Measurements from ENCODE around the gene ACTA1. TPM values are rescaled to one million over a fixed set of nuclear protein-coding genes. Genes with fewer than 3 reads are reported as not detected.

The ACTA1 gene
- total and polyA plus RNA-seq, 2 experiments from 2014 or later = 8.8 to 13.0 TPM

GRCh38 chr1:229392936-229393335 is 41.0 kb downstream of the ACTA1 start (continued):
- TF ChIP-seq, protein P1, sequence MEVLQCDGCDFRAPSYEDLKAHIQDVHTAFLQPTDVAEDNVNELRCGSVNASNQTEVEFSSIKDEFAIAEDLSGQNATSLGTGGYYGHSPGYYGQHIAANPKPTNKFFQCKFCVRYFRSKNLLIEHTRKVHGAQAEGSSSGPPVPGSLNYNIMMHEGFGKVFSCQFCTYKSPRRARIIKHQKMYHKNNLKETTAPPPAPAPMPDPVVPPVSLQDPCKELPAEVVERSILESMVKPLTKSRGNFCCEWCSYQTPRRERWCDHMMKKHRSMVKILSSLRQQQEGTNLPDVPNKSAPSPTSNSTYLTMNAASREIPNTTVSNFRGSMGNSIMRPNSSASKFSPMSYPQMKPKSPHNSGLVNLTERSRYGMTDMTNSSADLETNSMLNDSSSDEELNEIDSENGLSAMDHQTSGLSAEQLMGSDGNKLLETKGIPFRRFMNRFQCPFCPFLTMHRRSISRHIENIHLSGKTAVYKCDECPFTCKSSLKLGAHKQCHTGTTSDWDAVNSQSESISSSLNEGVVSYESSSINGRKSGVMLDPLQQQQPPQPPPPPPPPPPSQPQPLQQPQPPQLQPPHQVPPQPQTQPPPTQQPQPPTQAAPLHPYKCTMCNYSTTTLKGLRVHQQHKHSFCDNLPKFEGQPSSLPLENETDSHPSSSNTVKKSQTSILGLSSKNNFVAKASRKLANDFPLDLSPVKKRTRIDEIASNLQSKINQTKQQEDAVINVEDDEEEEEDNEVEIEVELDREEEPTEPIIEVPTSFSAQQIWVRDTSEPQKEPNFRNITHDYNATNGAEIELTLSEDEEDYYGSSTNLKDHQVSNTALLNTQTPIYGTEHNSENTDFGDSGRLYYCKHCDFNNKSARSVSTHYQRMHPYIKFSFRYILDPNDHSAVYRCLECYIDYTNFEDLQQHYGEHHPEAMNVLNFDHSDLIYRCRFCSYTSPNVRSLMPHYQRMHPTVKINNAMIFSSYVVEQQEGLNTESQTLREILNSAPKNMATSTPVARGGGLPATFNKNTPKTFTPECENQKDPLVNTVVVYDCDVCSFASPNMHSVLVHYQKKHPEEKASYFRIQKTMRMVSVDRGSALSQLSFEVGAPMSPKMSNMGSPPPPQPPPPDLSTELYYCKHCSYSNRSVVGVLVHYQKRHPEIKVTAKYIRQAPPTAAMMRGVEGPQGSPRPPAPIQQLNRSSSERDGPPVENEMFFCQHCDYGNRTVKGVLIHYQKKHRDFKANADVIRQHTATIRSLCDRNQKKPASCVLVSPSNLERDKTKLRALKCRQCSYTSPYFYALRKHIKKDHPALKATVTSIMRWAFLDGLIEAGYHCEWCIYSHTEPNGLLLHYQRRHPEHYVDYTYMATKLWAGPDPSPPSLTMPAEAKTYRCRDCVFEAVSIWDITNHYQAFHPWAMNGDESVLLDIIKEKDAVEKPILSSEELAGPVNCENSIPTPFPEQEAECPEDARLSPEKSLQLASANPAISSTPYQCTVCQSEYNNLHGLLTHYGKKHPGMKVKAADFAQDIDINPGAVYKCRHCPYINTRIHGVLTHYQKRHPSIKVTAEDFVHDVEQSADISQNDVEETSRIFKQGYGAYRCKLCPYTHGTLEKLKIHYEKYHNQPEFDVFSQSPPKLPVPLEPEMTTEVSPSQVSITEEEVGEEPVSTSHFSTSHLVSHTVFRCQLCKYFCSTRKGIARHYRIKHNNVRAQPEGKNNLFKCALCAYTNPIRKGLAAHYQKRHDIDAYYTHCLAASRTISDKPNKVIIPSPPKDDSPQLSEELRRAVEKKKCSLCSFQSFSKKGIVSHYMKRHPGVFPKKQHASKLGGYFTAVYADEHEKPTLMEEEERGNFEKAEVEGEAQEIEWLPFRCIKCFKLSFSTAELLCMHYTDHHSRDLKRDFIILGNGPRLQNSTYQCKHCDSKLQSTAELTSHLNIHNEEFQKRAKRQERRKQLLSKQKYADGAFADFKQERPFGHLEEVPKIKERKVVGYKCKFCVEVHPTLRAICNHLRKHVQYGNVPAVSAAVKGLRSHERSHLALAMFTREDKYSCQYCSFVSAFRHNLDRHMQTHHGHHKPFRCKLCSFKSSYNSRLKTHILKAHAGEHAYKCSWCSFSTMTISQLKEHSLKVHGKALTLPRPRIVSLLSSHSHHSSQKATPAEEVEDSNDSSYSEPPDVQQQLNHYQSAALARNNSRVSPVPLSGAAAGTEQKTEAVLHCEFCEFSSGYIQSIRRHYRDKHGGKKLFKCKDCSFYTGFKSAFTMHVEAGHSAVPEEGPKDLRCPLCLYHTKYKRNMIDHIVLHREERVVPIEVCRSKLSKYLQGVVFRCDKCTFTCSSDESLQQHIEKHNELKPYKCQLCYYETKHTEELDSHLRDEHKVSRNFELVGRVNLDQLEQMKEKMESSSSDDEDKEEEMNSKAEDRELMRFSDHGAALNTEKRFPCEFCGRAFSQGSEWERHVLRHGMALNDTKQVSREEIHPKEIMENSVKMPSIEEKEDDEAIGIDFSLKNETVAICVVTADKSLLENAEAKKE (CRISPR knock-in tag; IDR thresholded peaks at IDR 0.05) = no peak
- TF ChIP-seq REST (IDR thresholded peaks at IDR 0.05; ENCODE audit: unreplicated experiment) = no peak
- TF ChIP-seq, protein P2, sequence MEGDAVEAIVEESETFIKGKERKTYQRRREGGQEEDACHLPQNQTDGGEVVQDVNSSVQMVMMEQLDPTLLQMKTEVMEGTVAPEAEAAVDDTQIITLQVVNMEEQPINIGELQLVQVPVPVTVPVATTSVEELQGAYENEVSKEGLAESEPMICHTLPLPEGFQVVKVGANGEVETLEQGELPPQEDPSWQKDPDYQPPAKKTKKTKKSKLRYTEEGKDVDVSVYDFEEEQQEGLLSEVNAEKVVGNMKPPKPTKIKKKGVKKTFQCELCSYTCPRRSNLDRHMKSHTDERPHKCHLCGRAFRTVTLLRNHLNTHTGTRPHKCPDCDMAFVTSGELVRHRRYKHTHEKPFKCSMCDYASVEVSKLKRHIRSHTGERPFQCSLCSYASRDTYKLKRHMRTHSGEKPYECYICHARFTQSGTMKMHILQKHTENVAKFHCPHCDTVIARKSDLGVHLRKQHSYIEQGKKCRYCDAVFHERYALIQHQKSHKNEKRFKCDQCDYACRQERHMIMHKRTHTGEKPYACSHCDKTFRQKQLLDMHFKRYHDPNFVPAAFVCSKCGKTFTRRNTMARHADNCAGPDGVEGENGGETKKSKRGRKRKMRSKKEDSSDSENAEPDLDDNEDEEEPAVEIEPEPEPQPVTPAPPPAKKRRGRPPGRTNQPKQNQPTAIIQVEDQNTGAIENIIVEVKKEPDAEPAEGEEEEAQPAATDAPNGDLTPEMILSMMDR (conservative IDR thresholded peaks at IDR 0.05; ENCODE audit: low read depth in 2 of 2) = no peak

GRCh38 chr1:229390130-229390529 is 43.8 kb downstream of the ACTA1 start:
- Mint-ChIP-seq H3K36me3 (ENCODE audit: low read depth) (no peaks in the 10 kb centered on the region), H3K27ac (no peak overlapping the region), H3K4me1 (no peaks in the 10 kb centered on the region), H3K4me3 (no peak overlapping the region), H3K27me3 (ENCODE audit: insufficient read depth, low read depth, poor library complexity) (peaks cover 7% of the 10 kb centered on the region), H3K9me3 (no peaks in the 10 kb centered on the region)
- Histone ChIP-seq H4K20me1 (replicated peaks; ENCODE audit: insufficient read depth) (no peaks in the 10 kb centered on the region), H2AFZ (no peak overlapping the region), H3F3A (replicated peaks; ENCODE audit: low read depth) (no peaks in the 10 kb centered on the region), H3K36me3 (ENCODE audit: insufficient read depth) (no peaks in the 10 kb centered on the region), H3K4me1 (ENCODE audit: insufficient read depth) (no peaks in the 10 kb centered on the region), H3K27me3 (ENCODE audit: insufficient read depth) (no peaks in the 10 kb centered on the region), H3K9me2 (ENCODE audit: insufficient read depth) (no peaks in the 10 kb centered on the region), H3K4me3 (no peak overlapping the region), H3K79me2 (replicated peaks; ENCODE audit: insufficient read depth) (no peaks in the 10 kb centered on the region), H3K27ac (ENCODE audit: low read depth) (no peak overlapping the region), H3K4me2 (no peak overlapping the region)
- DNase-seq (ENCODE audit: low spot score) = no peak
- no peak for ATAC-seq
- TF ChIP-seq NANOG (IDR thresholded peaks at IDR 0.05; ENCODE audit: borderline replicate concordance) = no peak
- TF ChIP-seq REST (IDR thresholded peaks at IDR 0.05; ENCODE audit: unreplicated experiment) = no peak
- no peak for TF ChIP-seq ETS1 (IDR thresholded peaks at IDR 0.05)
- TF ChIP-seq ZNF331 (CRISPR knock-in tag; IDR thresholded peaks at IDR 0.05; ENCODE audit: low read depth) = no peak
- no peak for TF ChIP-seq CREB1 (CRISPR knock-in tag; IDR thresholded peaks at IDR 0.05; ENCODE audit: low read depth)
- TF ChIP-seq EZH2 (IDR thresholded peaks at IDR 0.05; ENCODE audit: low read depth, unreplicated experiment) = no peak
